Measurements from ENCODE around the gene KCNK15.

GRCh38 chr20:44745122-44745597, 505 bp upstream of the KCNK15 start:
- TF ChIP-seq REST (IDR thresholded peaks at IDR 0.05; ENCODE audit: insufficient read depth in 1 of 2, low read depth in 2 of 2, low read length in 2 of 2) (no peak), POLR2AphosphoS5 (IDR thresholded peaks at IDR 0.05; ENCODE audit: low read depth, low read length) (no peak), SIN3A (IDR thresholded peaks at IDR 0.05; ENCODE audit: borderline replicate concordance, insufficient read depth, low read length) (no peak), TAF1 (IDR thresholded peaks at IDR 0.05; ENCODE audit: borderline replicate concordance, insufficient read depth, low read length) (no peak), FOXP2 (optimal IDR thresholded peaks at IDR 0.05; ENCODE audit: borderline replicate concordance, extremely low read depth, extremely low read length, insufficient read depth) (no peak)

Data from PFSK-1 (cell line).